B cell (primary cell): ENCODE data around the gene LSM12. TPM values are rescaled to one million over a fixed set of nuclear protein-coding genes. Genes with fewer than 3 reads are reported as not detected.

ENCODE experiments used
- ATAC-seq: fragments of 200-7000 bp; cut with Tn5 transposase; one replicate; pipeline ENCODE4 v1.10.0; 2021; ENCODE audit warnings: low read depth, mild to moderate bottlenecking, moderate number of reproducible peaks, moderate library complexity
- CTCF ChIA-PET: fragments of 350-600 bp; sonication (Branson Sonifier 250); formaldehyde crosslinking; loops from one replicate; lab custom pipeline; 2021; ENCODE audit warnings: antibody characterized with exemption, inconsistent platforms; lab: Charles Lee
- POLR2A ChIA-PET: fragments of 350-600 bp; sonication (Branson Sonifier 250); formaldehyde crosslinking; loops from one replicate; lab custom pipeline; 2021; ENCODE audit warnings: antibody characterized with exemption; lab: Charles Lee
- DNase-seq: peaks from one replicate; pipeline ENCODE4 v3.0.0; 2013
- H2AFZ ChIP-seq: 2 replicates; pipeline ENCODE4 v1.6.1; 2012; ENCODE audit warnings: mild to moderate bottlenecking, low read depth, low read length; ENCODE audit not compliant: insufficient read depth, poor library complexity, severe bottlenecking
- H3K27ac ChIP-seq, 2 donors: 1 replicate in 1 of 2; 2 replicates in 1 of 2; pipeline ENCODE4 v1.5.1; 2012 to 2013; ENCODE audit warnings: low read length in 2 of 2, mild to moderate bottlenecking in 2 of 2, moderate library complexity in 1 of 2
- H3K27me3 ChIP-seq, 4 experiments: fragments of 200-600 bp in 1 of 4; sonication (generic) in 1 of 4; replicated peaks in 1 of 4; 1 replicate in 2 of 4; 2 replicates in 2 of 4; pipeline versions ENCODE4 v1.6.1 to v1.7.0; 2013 to 2016; ENCODE audit warnings: low read length in 3 of 4, mild to moderate bottlenecking in 2 of 4, mixed read lengths in 1 of 4, moderate library complexity in 1 of 4; ENCODE audit not compliant: insufficient read depth in 4 of 4, control insufficient read depth in 3 of 4; ENCODE audit errors: control extremely low read depth in 1 of 4
- H3K36me3 ChIP-seq, 2 experiments: replicated peaks in 1 of 2; 1 replicate in 1 of 2; 2 replicates in 1 of 2; pipeline versions ENCODE4 v1.6.1 to v1.7.1; 2013; ENCODE audit warnings: low read length in 1 of 2; ENCODE audit not compliant: insufficient read depth in 2 of 2, control insufficient read depth in 1 of 2; ENCODE audit errors: control extremely low read depth in 1 of 2, extremely low read depth in 1 of 2
- H3K4me1 ChIP-seq, 2 donors: fragments of 200-600 bp in 1 of 2; sonication (generic) in 1 of 2; 1 replicate in 1 of 2; 2 replicates in 1 of 2; pipeline versions ENCODE4 v1.5.1 to v1.6.1; 2013 to 2017; ENCODE audit warnings: low read length in 2 of 2; ENCODE audit not compliant: control insufficient read depth in 2 of 2, insufficient read depth in 2 of 2
- H3K4me2 ChIP-seq: replicated peaks from 2 replicates; pipeline ENCODE3; 2012; ENCODE audit warnings: mild to moderate bottlenecking, low read depth, low read length; ENCODE audit not compliant: poor library complexity, severe bottlenecking
- H3K4me3 ChIP-seq, 5 experiments: fragments of 200-600 bp in 1 of 5; sonication (generic) in 1 of 5; 1 replicate in 3 of 5; 2 replicates in 2 of 5; pipeline versions ENCODE4 v1.5.1 to v1.7.0; 2011 to 2016; ENCODE audit warnings: low read length in 4 of 5, mild to moderate bottlenecking in 4 of 5, low read depth in 2 of 5, control low read depth in 1 of 5, moderate library complexity in 1 of 5; ENCODE audit not compliant: insufficient read depth in 1 of 5; ENCODE audit errors: control extremely low read depth in 1 of 5, extremely low read depth in 1 of 5
- H3K79me2 ChIP-seq: fragments of 200-600 bp; sonication (generic); one replicate; pipeline ENCODE4 v1.6.0; 2016; ENCODE audit warnings: low read length; ENCODE audit not compliant: control insufficient read depth, insufficient read depth
- H3K9ac ChIP-seq: fragments of 200-600 bp; sonication (generic); 2 replicates; pipeline ENCODE4 v1.6.1; 2017; ENCODE audit warnings: mild to moderate bottlenecking, low read length, moderate library complexity
- H3K9me3 ChIP-seq, 3 donors: one replicate each; pipeline versions ENCODE4 v1.6.1 to v1.7.1; 2013; ENCODE audit warnings: low read length in 2 of 3; ENCODE audit not compliant: control insufficient read depth in 2 of 3, insufficient read depth in 1 of 3; ENCODE audit errors: control extremely low read depth in 1 of 3
- H4K20me1 ChIP-seq: 2 replicates; pipeline ENCODE4 v1.6.0; 2012; ENCODE audit warnings: mild to moderate bottlenecking, low read length; ENCODE audit not compliant: insufficient read depth, control insufficient read depth, poor library complexity, severe bottlenecking
- H3K27ac Mint-ChIP-seq: one replicate; pipeline ENCODE4 v1.8.0; 2021; ENCODE audit warnings: mixed read lengths
- H3K27me3 Mint-ChIP-seq: one replicate; pipeline ENCODE4 v1.8.0; 2021; ENCODE audit warnings: mixed read lengths
- H3K4me1 Mint-ChIP-seq: one replicate; pipeline ENCODE4 v1.8.0; 2021; ENCODE audit warnings: mixed read lengths
- H3K4me3 Mint-ChIP-seq: one replicate; pipeline ENCODE4 v1.8.0; 2021; ENCODE audit warnings: mixed read lengths
- H3K9me3 Mint-ChIP-seq: one replicate; pipeline ENCODE4 v1.8.0; 2022; ENCODE audit warnings: mixed read lengths; ENCODE audit not compliant: insufficient read depth
- EZH2 ChIP-seq: IDR thresholded peaks from 2 replicates; pipeline ENCODE4 v1.6.1; 2012; ENCODE audit warnings: borderline replicate concordance, low read depth, mild to moderate bottlenecking, moderate library complexity, low read length; ENCODE audit not compliant: insufficient read depth, poor library complexity, severe bottlenecking
- WGBS: methylation state at CpG from one replicate; pipeline ENCODE4 v1.1.5; 2013; ENCODE audit warnings: missing lambda C conversion rate; ENCODE audit not compliant: insufficient coverage; 5-methylcytosine and 5-hydroxymethylcytosine counted together
- intact Hi-C: fragments of 100-400 bp; cut with micrococcal nuclease; formaldehyde crosslinking; loops from one replicate; pipeline ENCODE4 v1.10.0; 2022
- polyA plus RNA-seq: library from polyadenylated mRNA; depleted of rRNA; stranded (reverse); fragments of >200 nt; gene quantifications from 2 replicates; pipeline ENCODE4 v1.2.3, GENCODE V29; 2012
- total RNA-seq, 2 donors: library from RNA; stranded (reverse); fragments of 120-200 nt in 1 of 2; gene quantifications; 1 replicate in 1 of 2; 2 replicates in 1 of 2; pipeline versions ENCODE4 v1.2.3 to v1.2.4, GENCODE V29; 2013 to 2022
- TF ChIP-seq, protein P1 (sequence below): fragments of 200-600 bp; IDR thresholded peaks from one replicate; pipeline ENCODE4 v1.8.0; 2022; ENCODE audit warnings: antibody characterized with exemption, mild to moderate bottlenecking

The LSM12 gene
- total and polyA plus RNA-seq, 2 donors (not counting 1 experiment from before 2014, with no cell fraction given): 16.8 to 31.2 TPM

DNA sequence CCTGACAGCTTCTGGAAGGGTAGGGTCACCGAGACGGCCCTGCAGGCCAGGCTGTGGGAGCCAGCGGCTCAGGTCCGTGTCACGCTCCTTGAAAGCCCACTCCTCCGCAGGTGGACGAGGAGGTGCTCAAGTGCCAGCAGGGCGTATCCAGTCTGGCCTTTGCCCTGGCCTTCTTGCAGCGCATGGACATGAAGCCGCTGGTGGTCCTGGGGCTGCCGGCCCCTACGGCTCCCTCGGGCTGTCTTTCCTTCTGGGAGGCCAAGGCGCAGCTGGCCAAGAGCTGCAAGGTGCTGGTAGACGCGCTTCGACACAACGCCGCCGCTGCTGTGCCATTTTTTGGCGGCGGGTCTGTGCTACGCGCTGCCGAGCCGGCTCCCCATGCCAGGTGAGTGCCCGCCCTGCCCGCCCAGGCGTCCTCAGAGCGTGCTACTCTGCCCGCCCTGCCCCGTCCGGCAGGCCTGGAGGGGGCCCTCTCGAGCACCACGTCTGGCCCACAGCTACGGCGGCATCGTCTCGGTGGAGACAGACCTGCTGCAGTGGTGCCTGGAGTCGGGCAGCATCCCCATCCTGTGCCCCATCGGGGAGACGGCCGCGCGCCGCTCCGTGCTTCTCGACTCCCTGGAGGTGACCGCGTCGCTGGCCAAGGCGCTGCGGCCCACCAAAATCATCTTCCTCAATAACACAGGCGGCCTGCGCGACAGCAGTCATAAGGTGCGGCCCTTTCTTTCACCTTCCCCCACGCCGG, 60.8 kb downstream of the LSM12 start:
- H3K27ac Mint-ChIP-seq: peak overlapping the region; percentile 68
- peaks cover 33% of the 10 kb centered on the region for H3K4me1 Mint-ChIP-seq
- no peaks in the 10 kb centered on the region for H3K36me3 ChIP-seq
- no peaks in the 10 kb centered on the region for H3K9me3 Mint-ChIP-seq
- peaks cover 0 to 28% (median 11%) of the 10 kb centered on the region in 4 experiments for H3K27me3 ChIP-seq
- H2AFZ ChIP-seq: peak overlapping the region; percentile 90
- intact Hi-C loops: loop anchor here (1.0 to 5.0 kb wide), 6 partner anchors 9 to 1142 kb away; partner anchors contain the start of genes DHX8, HEXIM1, LSM12 and TMEM101
- DNase-seq (peak; percentile 68), ATAC-seq (peak; percentile 29)
- H3K9ac ChIP-seq: peak overlapping the region; percentile 80
- H3K9me3 ChIP-seq: peaks cover 0 to 19% (median 0%) of the 10 kb centered on the region in 3 donors
- TF ChIP-seq EZH2: no peak
- TF ChIP-seq, protein P1, sequence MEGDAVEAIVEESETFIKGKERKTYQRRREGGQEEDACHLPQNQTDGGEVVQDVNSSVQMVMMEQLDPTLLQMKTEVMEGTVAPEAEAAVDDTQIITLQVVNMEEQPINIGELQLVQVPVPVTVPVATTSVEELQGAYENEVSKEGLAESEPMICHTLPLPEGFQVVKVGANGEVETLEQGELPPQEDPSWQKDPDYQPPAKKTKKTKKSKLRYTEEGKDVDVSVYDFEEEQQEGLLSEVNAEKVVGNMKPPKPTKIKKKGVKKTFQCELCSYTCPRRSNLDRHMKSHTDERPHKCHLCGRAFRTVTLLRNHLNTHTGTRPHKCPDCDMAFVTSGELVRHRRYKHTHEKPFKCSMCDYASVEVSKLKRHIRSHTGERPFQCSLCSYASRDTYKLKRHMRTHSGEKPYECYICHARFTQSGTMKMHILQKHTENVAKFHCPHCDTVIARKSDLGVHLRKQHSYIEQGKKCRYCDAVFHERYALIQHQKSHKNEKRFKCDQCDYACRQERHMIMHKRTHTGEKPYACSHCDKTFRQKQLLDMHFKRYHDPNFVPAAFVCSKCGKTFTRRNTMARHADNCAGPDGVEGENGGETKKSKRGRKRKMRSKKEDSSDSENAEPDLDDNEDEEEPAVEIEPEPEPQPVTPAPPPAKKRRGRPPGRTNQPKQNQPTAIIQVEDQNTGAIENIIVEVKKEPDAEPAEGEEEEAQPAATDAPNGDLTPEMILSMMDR: no peak
- H3K4me2 ChIP-seq: peak overlapping the region; percentile 100
- CTCF ChIA-PET: interaction anchor here (0.7 to 1.0 kb wide), 3 partner anchors 9 to 62 kb away, joined by 3 read pairs; partner anchors contain the start of gene TMEM101
- H3K79me2 ChIP-seq: peaks cover 14% of the 10 kb centered on the region
- peak overlapping the region; percentile 95 for H3K4me3 Mint-ChIP-seq
- H3K4me1 ChIP-seq: peaks cover 37 to 42% of the 10 kb centered on the region in 2 donors
- H3K27ac ChIP-seq: no peak overlapping the region
- peak overlapping the region; percentile 53 to 84 (median 77) for H3K4me3 ChIP-seq
- POLR2A ChIA-PET: interaction anchor here (0.8 kb wide), 1 partner anchor 117 kb away, joined by 3 read pairs; no protein-coding TSS in a partner anchor
- peaks cover 16% of the 10 kb centered on the region for H3K27me3 Mint-ChIP-seq
- WGBS: 8% methylated on average over 56 of the region's 59 CpGs
- H4K20me1 ChIP-seq: no peaks in the 10 kb centered on the region
